Nephron progenitor cell (in vitro differentiated cells): Measurements from ENCODE around the gene TBC1D14.

ENCODE experiments used
- DNase-seq: peaks from one replicate; pipeline ENCODE4 v3.0.0; 2021
- H3K27ac Mint-ChIP-seq: 2 replicates; pipeline ENCODE4 v1.8.0; 2021; ENCODE audit warnings: mild to moderate bottlenecking, moderate library complexity, mixed read lengths
- H3K27me3 Mint-ChIP-seq: 2 replicates; pipeline ENCODE4 v1.8.0; 2021; ENCODE audit warnings: mild to moderate bottlenecking, low read depth, mixed read lengths; ENCODE audit not compliant: poor library complexity
- H3K36me3 Mint-ChIP-seq: 2 replicates; pipeline ENCODE4 v1.8.0; 2021; ENCODE audit warnings: low read depth, mixed read lengths
- H3K4me1 Mint-ChIP-seq: 2 replicates; pipeline ENCODE4 v1.8.0; 2021; ENCODE audit warnings: mixed read lengths
- H3K4me3 Mint-ChIP-seq: 2 replicates; pipeline ENCODE4 v1.8.0; 2021; ENCODE audit warnings: mild to moderate bottlenecking, moderate library complexity, mixed read lengths
- H3K9me3 Mint-ChIP-seq: 2 replicates; pipeline ENCODE4 v1.8.0; 2021; ENCODE audit warnings: mild to moderate bottlenecking, moderate library complexity, mixed read lengths
- CTCF ChIP-seq: fragments of 200-600 bp; sonication (generic); IDR thresholded peaks from 2 replicates; pipeline ENCODE4 v1.5.0; 2021; ENCODE audit warnings: antibody characterized with exemption

The TBC1D14 gene

GRCh38 chr4:6915041-6916005 is 5.7 kb downstream of the TBC1D14 start:
- no peak for TF ChIP-seq CTCF
- H3K4me1 Mint-ChIP-seq: peaks cover 52% of the 10 kb centered on the region
- no peaks in the 10 kb centered on the region for H3K27me3 Mint-ChIP-seq
- no peak for DNase-seq
- H3K4me3 Mint-ChIP-seq: no peak overlapping the region
- no peaks in the 10 kb centered on the region for H3K36me3 Mint-ChIP-seq
- H3K9me3 Mint-ChIP-seq: no peaks in the 10 kb centered on the region
- H3K27ac Mint-ChIP-seq: no peak overlapping the region

- no peak overlapping the region for H3K4me3 Mint-ChIP-seq
- H3K36me3 Mint-ChIP-seq: no peaks in the 10 kb centered on the region
- no peak overlapping the region for H3K27ac Mint-ChIP-seq
- H3K27me3 Mint-ChIP-seq: peaks cover 3% of the 10 kb centered on the region
- peaks cover 52% of the 10 kb centered on the region for H3K4me1 Mint-ChIP-seq
- no peak for DNase-seq
- H3K9me3 Mint-ChIP-seq: no peaks in the 10 kb centered on the region
- no peak for TF ChIP-seq CTCF
Observed at GRCh38 chr4:6916069-6916586, 6.5 kb downstream of the TBC1D14 start.

- H3K27me3 Mint-ChIP-seq: peaks cover 3% of the 10 kb centered on the region
Observed at GRCh38 chr4:6916587-6917460, 7.2 kb downstream of the TBC1D14 start.

GRCh38 chr4:6917461-6918271 is 8.0 kb downstream of the TBC1D14 start:
- DNase-seq: peak; percentile 33
- H3K27me3 Mint-ChIP-seq: peaks cover 3% of the 10 kb centered on the region
- peaks cover 51% of the 10 kb centered on the region for H3K4me1 Mint-ChIP-seq
- H3K27ac Mint-ChIP-seq: peak overlapping the region; percentile 47
- H3K4me3 Mint-ChIP-seq: no peak overlapping the region
- TF ChIP-seq CTCF: peak; percentile 43
- H3K9me3 Mint-ChIP-seq: no peaks in the 10 kb centered on the region
- H3K36me3 Mint-ChIP-seq: no peaks in the 10 kb centered on the region

More at GRCh38 chr4:6916587-6917460, 7.2 kb downstream of the TBC1D14 start:
- H3K4me3 Mint-ChIP-seq: no peak overlapping the region
- no peak for TF ChIP-seq CTCF
- H3K36me3 Mint-ChIP-seq: no peaks in the 10 kb centered on the region
- H3K27ac Mint-ChIP-seq: peak overlapping the region; percentile 47
- peaks cover 47% of the 10 kb centered on the region for H3K4me1 Mint-ChIP-seq
- DNase-seq: no peak
- H3K9me3 Mint-ChIP-seq: no peaks in the 10 kb centered on the region

GRCh38 chr4:6918338-6918737 is 8.7 kb downstream of the TBC1D14 start:
- Mint-ChIP-seq H3K36me3 (peaks cover 2% of the 10 kb centered on the region), H3K4me1 (peaks cover 55% of the 10 kb centered on the region), H3K27ac (no peak overlapping the region), H3K27me3 (peaks cover 3% of the 10 kb centered on the region), H3K4me3 (no peak overlapping the region), H3K9me3 (no peaks in the 10 kb centered on the region)
- DNase-seq: no peak
- TF ChIP-seq CTCF: no peak
